ENCODE results near the gene RFX3.

Gene RFX3

GRCh38 chr9:3471883-3472282 lies 53.9 kb downstream of the RFX3 start:
- TF ChIP-seq CREB1 (IDR thresholded peaks at IDR 0.05; ENCODE audit: low read depth) = no peak
- no peak for TF ChIP-seq TCF12 (IDR thresholded peaks at IDR 0.05; ENCODE audit: low read depth)
- no peak for TF ChIP-seq CEBPB (IDR thresholded peaks at IDR 0.05)
- no peak for TF ChIP-seq TEAD4 (IDR thresholded peaks at IDR 0.05)
- TF ChIP-seq YY1 (IDR thresholded peaks at IDR 0.05; ENCODE audit: low read depth) = no peak
- no peak for TF ChIP-seq RAD21 (IDR thresholded peaks at IDR 0.05; ENCODE audit: low read depth)
- TF ChIP-seq ZBTB7A (IDR thresholded peaks at IDR 0.05; ENCODE audit: low read depth) = no peak
- TF ChIP-seq NFIC (IDR thresholded peaks at IDR 0.05) = no peak

- TF ChIP-seq EGR1 (IDR thresholded peaks at IDR 0.05) (no peak), EP300 (IDR thresholded peaks at IDR 0.05; ENCODE audit: borderline replicate concordance) (peak; percentile 26; the same call in 1 of the 2 replicates), TEAD4 (IDR thresholded peaks at IDR 0.05) (no peak; the same call in 1 of the 2 replicates), RAD21 (IDR thresholded peaks at IDR 0.05; ENCODE audit: low read depth) (no peak), TAF1 (IDR thresholded peaks at IDR 0.05; ENCODE audit: low read depth) (no peak), CEBPB (IDR thresholded peaks at IDR 0.05) (no peak), YY1 (IDR thresholded peaks at IDR 0.05; ENCODE audit: low read depth) (no peak), REST (IDR thresholded peaks at IDR 0.05; ENCODE audit: low read depth) (no peak), ZBTB7A (IDR thresholded peaks at IDR 0.05; ENCODE audit: low read depth) (no peak), NFIC (IDR thresholded peaks at IDR 0.05) (no peak), FOXM1 (IDR thresholded peaks at IDR 0.05; ENCODE audit: borderline replicate concordance, low read depth) (no peak), TCF12 (IDR thresholded peaks at IDR 0.05; ENCODE audit: low read depth) (0 out of 2 replicates have a peak, but pooled peaks have one; percentile 26), CREB1 (IDR thresholded peaks at IDR 0.05; ENCODE audit: low read depth) (no peak)
- TF ChIP-seq, protein P1, sequence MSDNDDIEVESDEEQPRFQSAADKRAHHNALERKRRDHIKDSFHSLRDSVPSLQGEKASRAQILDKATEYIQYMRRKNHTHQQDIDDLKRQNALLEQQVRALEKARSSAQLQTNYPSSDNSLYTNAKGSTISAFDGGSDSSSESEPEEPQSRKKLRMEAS (IDR thresholded peaks at IDR 0.05) = no peak
- TF ChIP-seq, protein P2, sequence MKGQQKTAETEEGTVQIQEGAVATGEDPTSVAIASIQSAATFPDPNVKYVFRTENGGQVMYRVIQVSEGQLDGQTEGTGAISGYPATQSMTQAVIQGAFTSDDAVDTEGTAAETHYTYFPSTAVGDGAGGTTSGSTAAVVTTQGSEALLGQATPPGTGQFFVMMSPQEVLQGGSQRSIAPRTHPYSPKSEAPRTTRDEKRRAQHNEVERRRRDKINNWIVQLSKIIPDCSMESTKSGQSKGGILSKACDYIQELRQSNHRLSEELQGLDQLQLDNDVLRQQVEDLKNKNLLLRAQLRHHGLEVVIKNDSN (IDR thresholded peaks at IDR 0.05) = no peak
Measured at GRCh38 chr9:3468421-3469205, 57.2 kb downstream of the RFX3 start.

- TF ChIP-seq RAD21 (IDR thresholded peaks at IDR 0.05; ENCODE audit: low read depth) (peak; percentile 97), FOXM1 (IDR thresholded peaks at IDR 0.05; ENCODE audit: borderline replicate concordance, low read depth) (no peak)
Measured at GRCh38 chr9:3467593-3468219, 58.1 kb downstream of the RFX3 start.

- TF ChIP-seq REST (IDR thresholded peaks at IDR 0.05; ENCODE audit: low read depth) (no peak), EP300 (IDR thresholded peaks at IDR 0.05; ENCODE audit: borderline replicate concordance) (no peak), NFIC (IDR thresholded peaks at IDR 0.05) (no peak)
- TF ChIP-seq, protein P1 (IDR thresholded peaks at IDR 0.05) = no peak
Measured at GRCh38 chr9:3464033-3464638, 61.7 kb downstream of the RFX3 start.

GRCh38 chr9:3458806-3459475 lies 66.9 kb downstream of the RFX3 start:
- TF ChIP-seq TCF12 (IDR thresholded peaks at IDR 0.05; ENCODE audit: low read depth) (no peak), FOXM1 (IDR thresholded peaks at IDR 0.05; ENCODE audit: borderline replicate concordance, low read depth) (no peak)

DNA sequence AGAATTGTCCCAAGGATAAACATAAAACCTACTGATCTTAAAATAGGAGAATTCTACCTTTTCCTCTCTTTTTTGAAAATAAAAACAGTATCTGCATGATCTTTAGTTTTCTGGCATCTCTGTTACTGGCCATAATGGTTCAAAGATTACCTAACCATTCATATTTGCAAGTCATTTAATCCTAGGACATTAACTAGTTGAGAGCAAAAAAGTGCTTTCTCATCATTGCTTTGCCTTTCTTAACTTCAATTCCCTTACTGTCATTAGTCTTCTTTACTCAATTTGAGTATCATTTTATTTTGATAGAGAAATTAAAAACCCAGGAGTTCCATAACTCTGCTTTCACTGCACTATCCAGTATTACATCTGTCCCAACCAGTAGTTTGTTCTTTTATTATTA lies 68.6 kb downstream of the RFX3 start:
- TF ChIP-seq TCF12 (IDR thresholded peaks at IDR 0.05; ENCODE audit: low read depth) (no peak), ZBTB7A (IDR thresholded peaks at IDR 0.05; ENCODE audit: low read depth) (no peak), EP300 (IDR thresholded peaks at IDR 0.05; ENCODE audit: borderline replicate concordance) (no peak), CEBPB (IDR thresholded peaks at IDR 0.05) (no peak), REST (IDR thresholded peaks at IDR 0.05; ENCODE audit: low read depth) (no peak), EGR1 (IDR thresholded peaks at IDR 0.05) (no peak), NFIC (IDR thresholded peaks at IDR 0.05) (no peak), RAD21 (IDR thresholded peaks at IDR 0.05; ENCODE audit: low read depth) (no peak), CREB1 (IDR thresholded peaks at IDR 0.05; ENCODE audit: low read depth) (no peak), FOXM1 (IDR thresholded peaks at IDR 0.05; ENCODE audit: borderline replicate concordance, low read depth) (no peak), TEAD4 (IDR thresholded peaks at IDR 0.05) (no peak), YY1 (IDR thresholded peaks at IDR 0.05; ENCODE audit: low read depth) (no peak), TAF1 (IDR thresholded peaks at IDR 0.05; ENCODE audit: low read depth) (no peak)
- TF ChIP-seq, protein P2 (IDR thresholded peaks at IDR 0.05) = no peak
- TF ChIP-seq, protein P1 (IDR thresholded peaks at IDR 0.05) = no peak

All from Ishikawa (cell line).